8988T (cell line): ENCODE results near the gene PPM1L.

ENCODE experiments used
- DNase-seq: peaks from one replicate; pipeline ENCODE4 v3.0.0; 2011

Gene PPM1L

GRCh38 chr3:160857476-160858119 lies 101.6 kb downstream of the PPM1L start:
- DNase-seq, result no peak

- DNase-seq, result no peak
Measured at GRCh38 chr3:160860346-160860745, 104.3 kb downstream of the PPM1L start.

GRCh38 chr3:160869825-160870224 lies 113.8 kb downstream of the PPM1L start:
- no peak for DNase-seq

GRCh38 chr3:160870327-160870726 lies 114.3 kb downstream of the PPM1L start:
- no peak for DNase-seq

GRCh38 chr3:160874736-160875135 lies 118.7 kb downstream of the PPM1L start:
- DNase-seq, result no peak

- no peak for DNase-seq
Measured at GRCh38 chr3:160876643-160877042, 120.6 kb downstream of the PPM1L start.

GRCh38 chr3:160879859-160880258 lies 123.8 kb downstream of the PPM1L start:
- no peak for DNase-seq

- DNase-seq, result no peak
Measured at GRCh38 chr3:160883373-160883772, 127.3 kb downstream of the PPM1L start.

GRCh38 chr3:160885791-160886286 lies 129.8 kb downstream of the PPM1L start:
- DNase-seq, result no peak

- no peak for DNase-seq
Measured at GRCh38 chr3:160886421-160886820, 130.4 kb downstream of the PPM1L start.

- no peak for DNase-seq
Measured at GRCh38 chr3:160893207-160893606, 137.2 kb downstream of the PPM1L start.

- DNase-seq, result no peak
Measured at GRCh38 chr3:160904691-160905090, 148.7 kb downstream of the PPM1L start.

GRCh38 chr3:160906646-160907045 lies 150.6 kb downstream of the PPM1L start:
- no peak for DNase-seq

- DNase-seq, result no peak
Measured at GRCh38 chr3:160909917-160910316, 153.9 kb downstream of the PPM1L start.

- DNase-seq, result no peak
Measured at GRCh38 chr3:160911411-160911810, 155.4 kb downstream of the PPM1L start.

GRCh38 chr3:160916472-160916871 lies 160.4 kb downstream of the PPM1L start:
- DNase-seq, result no peak

- DNase-seq, result no peak
Measured at GRCh38 chr3:160919942-160920341, 163.9 kb downstream of the PPM1L start.

- peak; percentile 28 for DNase-seq
Measured at GRCh38 chr3:160921020-160921635, 165.1 kb downstream of the PPM1L start.

- no peak for DNase-seq
Measured at GRCh38 chr3:160924776-160925175, 168.7 kb downstream of the PPM1L start.

- DNase-seq, result no peak
Measured at GRCh38 chr3:160927620-160928019, 171.6 kb downstream of the PPM1L start.

- no peak for DNase-seq
Measured at GRCh38 chr3:160928183-160928726, 172.2 kb downstream of the PPM1L start.

- DNase-seq, result no peak
Measured at GRCh38 chr3:160929595-160929994, 173.6 kb downstream of the PPM1L start.

- no peak for DNase-seq
Measured at GRCh38 chr3:160931474-160931873, 175.4 kb downstream of the PPM1L start.

- DNase-seq, result no peak
Measured at GRCh38 chr3:160935413-160936095, 179.5 kb downstream of the PPM1L start.
